Neural progenitor cell (in vitro differentiated cells): ENCODE measurements around the gene LRRC58. TPM values are rescaled to one million over a fixed set of nuclear protein-coding genes. Genes with fewer than 3 reads are reported as not detected.

ENCODE experiments used
- DNase-seq: peaks from one replicate; pipeline ENCODE4 v3.0.0-alpha.2; 2016; ENCODE audit warnings: low spot score
- H2AFZ ChIP-seq: fragments of 200-600 bp; sonication (generic); replicated peaks from 2 replicates; pipeline ENCODE4 v1.6.1; 2016; ENCODE audit warnings: antibody characterized with exemption
- H3F3A ChIP-seq: fragments of 200-600 bp; sonication (generic); 2 replicates; pipeline ENCODE4 v1.6.1; 2016; ENCODE audit warnings: antibody characterized with exemption, low read depth
- H3K27ac ChIP-seq: fragments of 200-600 bp; sonication (generic); 2 replicates; pipeline ENCODE4 v1.5.1; 2016; ENCODE audit warnings: mild to moderate bottlenecking
- H3K27me3 ChIP-seq: fragments of 200-600 bp; sonication (generic); 2 replicates; pipeline ENCODE4 v1.6.1; 2016; ENCODE audit warnings: mild to moderate bottlenecking, moderate library complexity
- H3K36me3 ChIP-seq: fragments of 200-600 bp; sonication (generic); 2 replicates; pipeline ENCODE4 v1.5.1; 2016
- H3K4me1 ChIP-seq: fragments of 200-600 bp; sonication (generic); 2 replicates; pipeline ENCODE4 v1.6.1; 2016; ENCODE audit warnings: mixed run types
- H3K4me2 ChIP-seq: fragments of 200-600 bp; sonication (generic); 2 replicates; pipeline ENCODE4 v1.6.1; 2016
- H3K4me3 ChIP-seq: fragments of 200-600 bp; sonication (generic); 2 replicates; pipeline ENCODE4 v1.5.1; 2016
- H3K79me2 ChIP-seq: fragments of 200-600 bp; sonication (generic); 2 replicates; pipeline ENCODE4 v1.6.1; 2016; ENCODE audit warnings: low read depth
- H3K9ac ChIP-seq: fragments of 200-600 bp; sonication (generic); 2 replicates; pipeline ENCODE4 v1.6.1; 2016
- H3K9me3 ChIP-seq: fragments of 200-600 bp; sonication (generic); 2 replicates; pipeline ENCODE4 v1.5.1; 2016; ENCODE audit warnings: low read depth
- H4K20me1 ChIP-seq: fragments of 200-600 bp; sonication (generic); 2 replicates; pipeline ENCODE4 v1.6.1; 2016; ENCODE audit warnings: low read depth
- H3K27ac Mint-ChIP-seq: 3 replicates; pipeline ENCODE4 v1.8.0; 2021; ENCODE audit warnings: mixed read lengths
- H3K27me3 Mint-ChIP-seq: 2 replicates; pipeline ENCODE4 v1.8.0; 2022; ENCODE audit warnings: low read depth, mild to moderate bottlenecking, inconsistent platforms, moderate library complexity, mixed read lengths; ENCODE audit not compliant: insufficient read depth
- H3K36me3 Mint-ChIP-seq: 3 replicates; pipeline ENCODE4 v1.8.0; 2021; ENCODE audit warnings: mixed read lengths
- H3K4me1 Mint-ChIP-seq: 3 replicates; pipeline ENCODE4 v1.8.0; 2021; ENCODE audit warnings: mixed read lengths
- H3K4me3 Mint-ChIP-seq: 3 replicates; pipeline ENCODE4 v1.8.0; 2021; ENCODE audit warnings: mild to moderate bottlenecking, moderate library complexity, mixed read lengths
- H3K9me3 Mint-ChIP-seq: 3 replicates; pipeline ENCODE4 v1.8.0; 2020; ENCODE audit warnings: mixed read lengths
- EZH2 ChIP-seq: fragments of 200-600 bp; sonication (generic); IDR thresholded peaks from 2 replicates; pipeline ENCODE4 v1.6.1; 2017; ENCODE audit warnings: antibody characterized with exemption, mild to moderate bottlenecking, moderate library complexity
- EZH2phosphoT487 ChIP-seq: fragments of 200-600 bp; sonication (generic); IDR thresholded peaks from 2 replicates; pipeline ENCODE4 v1.6.1; 2017; ENCODE audit warnings: antibody characterized with exemption
- total RNA-seq: library from RNA; depleted of rRNA; stranded (reverse); fragments of >200 nt; gene quantifications from 2 replicates; pipeline ENCODE4 v1.2.3, GENCODE V29; 2015; ENCODE audit warnings: low replicate concordance
- TF ChIP-seq, protein P1 (sequence below): fragments of 200-600 bp; sonication (generic); IDR thresholded peaks from 2 replicates; pipeline ENCODE4 v1.5.1; 2017; ENCODE audit warnings: antibody characterized with exemption, mild to moderate bottlenecking

LRRC58 gene
- total RNA-seq, 1 donor from 2014 or later = 29.2 TPM

GRCh38 chr3:120368172-120368571, 19.0 kb upstream of the LRRC58 start:
- no peak overlapping the region for H3K9ac ChIP-seq
- no peaks in the 10 kb centered on the region for H3K27me3 Mint-ChIP-seq
- H3K36me3 ChIP-seq = no peaks in the 10 kb centered on the region
- no peak overlapping the region for H3K4me3 ChIP-seq
- TF ChIP-seq EZH2phosphoT487 = no peak
- TF ChIP-seq, protein P1, sequence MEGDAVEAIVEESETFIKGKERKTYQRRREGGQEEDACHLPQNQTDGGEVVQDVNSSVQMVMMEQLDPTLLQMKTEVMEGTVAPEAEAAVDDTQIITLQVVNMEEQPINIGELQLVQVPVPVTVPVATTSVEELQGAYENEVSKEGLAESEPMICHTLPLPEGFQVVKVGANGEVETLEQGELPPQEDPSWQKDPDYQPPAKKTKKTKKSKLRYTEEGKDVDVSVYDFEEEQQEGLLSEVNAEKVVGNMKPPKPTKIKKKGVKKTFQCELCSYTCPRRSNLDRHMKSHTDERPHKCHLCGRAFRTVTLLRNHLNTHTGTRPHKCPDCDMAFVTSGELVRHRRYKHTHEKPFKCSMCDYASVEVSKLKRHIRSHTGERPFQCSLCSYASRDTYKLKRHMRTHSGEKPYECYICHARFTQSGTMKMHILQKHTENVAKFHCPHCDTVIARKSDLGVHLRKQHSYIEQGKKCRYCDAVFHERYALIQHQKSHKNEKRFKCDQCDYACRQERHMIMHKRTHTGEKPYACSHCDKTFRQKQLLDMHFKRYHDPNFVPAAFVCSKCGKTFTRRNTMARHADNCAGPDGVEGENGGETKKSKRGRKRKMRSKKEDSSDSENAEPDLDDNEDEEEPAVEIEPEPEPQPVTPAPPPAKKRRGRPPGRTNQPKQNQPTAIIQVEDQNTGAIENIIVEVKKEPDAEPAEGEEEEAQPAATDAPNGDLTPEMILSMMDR = no peak
- TF ChIP-seq EZH2 = no peak
- H3K27ac ChIP-seq = no peak overlapping the region
- H3K36me3 Mint-ChIP-seq = no peaks in the 10 kb centered on the region
- no peak overlapping the region for H2AFZ ChIP-seq
- no peaks in the 10 kb centered on the region for H3K4me1 ChIP-seq
- H3K27ac Mint-ChIP-seq = no peak overlapping the region
- no peak overlapping the region for H3K4me3 Mint-ChIP-seq
- no peaks in the 10 kb centered on the region for H3K79me2 ChIP-seq
- no peaks in the 10 kb centered on the region for H3K4me1 Mint-ChIP-seq
- no peaks in the 10 kb centered on the region for H4K20me1 ChIP-seq
- H3K9me3 ChIP-seq = no peaks in the 10 kb centered on the region
- no peaks in the 10 kb centered on the region for H3K27me3 ChIP-seq
- no peaks in the 10 kb centered on the region for H3K9me3 Mint-ChIP-seq
- no peak overlapping the region for H3K4me2 ChIP-seq
- H3F3A ChIP-seq = no peaks in the 10 kb centered on the region
- no peak for DNase-seq

DNA sequence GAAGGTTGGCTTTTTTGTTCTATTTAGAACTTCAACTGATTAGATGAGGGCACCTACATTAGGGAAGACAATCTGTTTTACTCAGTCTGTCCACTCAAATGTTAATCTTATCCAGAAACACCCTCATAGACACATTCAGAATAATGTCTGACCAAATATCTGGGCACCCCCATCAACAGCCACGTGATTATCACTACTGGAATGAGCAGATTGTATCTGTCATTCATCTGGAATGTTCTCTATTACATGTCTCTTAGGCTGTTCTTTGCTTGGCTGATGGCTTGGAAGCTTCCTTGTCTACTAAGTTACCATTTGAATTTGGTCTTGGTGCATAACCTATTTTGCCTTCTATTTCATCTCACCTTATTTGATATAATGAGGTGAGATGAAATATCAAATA, 15.7 kb upstream of the LRRC58 start:
- H3K4me2 ChIP-seq = no peak overlapping the region
- no peak overlapping the region for H2AFZ ChIP-seq
- H3K27ac ChIP-seq = no peak overlapping the region
- TF ChIP-seq EZH2 (no peak), EZH2phosphoT487 (no peak)
- TF ChIP-seq, protein P1 = no peak
- H3K27me3 Mint-ChIP-seq = no peaks in the 10 kb centered on the region
- H3K27ac Mint-ChIP-seq = no peak overlapping the region
- no peaks in the 10 kb centered on the region for H3K36me3 ChIP-seq
- H3K27me3 ChIP-seq = no peaks in the 10 kb centered on the region
- no peak for DNase-seq
- H3K9me3 ChIP-seq = no peaks in the 10 kb centered on the region
- H3K4me1 ChIP-seq = no peaks in the 10 kb centered on the region
- H3K9me3 Mint-ChIP-seq = no peaks in the 10 kb centered on the region
- no peak overlapping the region for H3K4me3 ChIP-seq
- H3K4me3 Mint-ChIP-seq = no peak overlapping the region
- H3F3A ChIP-seq = no peaks in the 10 kb centered on the region
- no peak overlapping the region for H3K9ac ChIP-seq
- H3K36me3 Mint-ChIP-seq = no peaks in the 10 kb centered on the region
- H3K4me1 Mint-ChIP-seq = no peaks in the 10 kb centered on the region
- no peaks in the 10 kb centered on the region for H3K79me2 ChIP-seq
- H4K20me1 ChIP-seq = no peaks in the 10 kb centered on the region

DNA sequence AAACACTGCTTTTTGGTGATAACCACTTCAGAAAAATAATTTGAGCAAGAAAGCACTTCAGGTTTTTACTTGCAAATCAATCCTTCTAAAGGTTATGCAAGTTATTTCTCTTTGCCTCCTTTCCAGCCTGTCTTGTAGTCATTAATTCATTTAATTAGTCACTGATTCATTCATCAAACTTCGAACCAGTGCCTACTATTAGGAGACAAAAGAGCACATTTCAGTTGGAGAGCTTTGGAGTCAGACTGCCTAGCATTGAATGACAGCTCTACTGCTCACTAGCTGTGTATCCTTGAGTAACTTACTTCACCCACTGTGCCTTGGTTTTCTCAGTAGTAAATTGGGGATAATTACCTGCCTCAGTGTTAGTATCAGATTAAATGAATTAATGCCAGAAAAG, 14.9 kb upstream of the LRRC58 start:
- Histone ChIP-seq H3K79me2 (no peaks in the 10 kb centered on the region), H3K36me3 (no peaks in the 10 kb centered on the region), H3K9me3 (no peaks in the 10 kb centered on the region), H3K9ac (no peak overlapping the region), H3F3A (no peaks in the 10 kb centered on the region), H3K27ac (no peak overlapping the region), H3K4me3 (no peak overlapping the region), H3K4me1 (no peaks in the 10 kb centered on the region), H3K4me2 (no peak overlapping the region), H4K20me1 (no peaks in the 10 kb centered on the region), H2AFZ (no peak overlapping the region), H3K27me3 (no peaks in the 10 kb centered on the region)
- Mint-ChIP-seq H3K27ac (no peak overlapping the region), H3K4me1 (no peaks in the 10 kb centered on the region), H3K27me3 (no peaks in the 10 kb centered on the region), H3K36me3 (no peaks in the 10 kb centered on the region), H3K9me3 (no peaks in the 10 kb centered on the region), H3K4me3 (no peak overlapping the region)
- no peak for DNase-seq
- TF ChIP-seq EZH2 (no peak), EZH2phosphoT487 (no peak)
- TF ChIP-seq, protein P1 = no peak

DNA sequence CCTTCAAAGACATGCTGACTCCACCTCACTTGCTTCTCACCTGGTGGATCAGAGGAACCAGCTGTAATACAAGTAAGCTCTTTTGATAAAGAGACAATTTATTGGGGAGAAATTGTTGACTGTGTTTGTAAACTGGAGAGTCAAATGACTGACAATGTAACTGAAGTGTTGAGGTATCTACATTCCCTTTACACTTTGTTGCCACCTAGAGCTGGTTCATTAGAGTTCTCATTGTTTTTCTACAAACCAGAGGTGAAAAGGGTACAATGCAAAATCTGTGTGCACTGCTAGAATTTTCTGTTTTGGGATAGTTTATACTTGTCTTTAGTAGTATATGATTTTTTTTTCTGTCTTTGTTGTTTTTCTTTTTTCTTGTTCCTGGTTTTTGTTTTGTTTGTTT, 8.7 kb upstream of the LRRC58 start:
- H3K9me3 Mint-ChIP-seq = no peaks in the 10 kb centered on the region
- H3K4me2 ChIP-seq = no peak overlapping the region
- H3K36me3 ChIP-seq = no peaks in the 10 kb centered on the region
- H3K4me3 ChIP-seq = no peak overlapping the region
- no peak overlapping the region for H3K4me3 Mint-ChIP-seq
- no peaks in the 10 kb centered on the region for H3K27me3 Mint-ChIP-seq
- H3K9me3 ChIP-seq = no peaks in the 10 kb centered on the region
- no peaks in the 10 kb centered on the region for H3F3A ChIP-seq
- H3K36me3 Mint-ChIP-seq = no peaks in the 10 kb centered on the region
- no peak overlapping the region for H3K27ac ChIP-seq
- DNase-seq = no peak
- no peaks in the 10 kb centered on the region for H3K4me1 Mint-ChIP-seq
- no peaks in the 10 kb centered on the region for H3K4me1 ChIP-seq
- H3K9ac ChIP-seq = no peak overlapping the region
- H2AFZ ChIP-seq = no peak overlapping the region
- no peaks in the 10 kb centered on the region for H3K27me3 ChIP-seq
- H3K79me2 ChIP-seq = no peaks in the 10 kb centered on the region
- TF ChIP-seq EZH2 (no peak), EZH2phosphoT487 (no peak)
- TF ChIP-seq, protein P1 = no peak
- H3K27ac Mint-ChIP-seq = no peak overlapping the region
- H4K20me1 ChIP-seq = no peaks in the 10 kb centered on the region
